Esophagus muscularis mucosa (tissue), 4 donors: ENCODE measurements around the gene SLC39A10. TPM values are rescaled to one million over a fixed set of nuclear protein-coding genes. Genes with fewer than 3 reads are reported as not detected.

Experiments
- DNase-seq: peaks from one replicate; pipeline ENCODE4 v3.0.0-alpha.2; 2017; ENCODE audit errors: extremely low spot score
- H3K27ac ChIP-seq, 4 donors: fragments of 200-600 bp; sonication (generic); replicated peaks in 1 of 4; 1 replicate in 3 of 4; 2 replicates in 1 of 4; pipeline ENCODE4 v1.5.1; 2016 to 2019; ENCODE audit warnings: mild to moderate bottlenecking in 1 of 4
- H3K27me3 ChIP-seq, 4 donors: fragments of 200-600 bp; sonication (generic); one replicate each; pipeline versions ENCODE4 v1.5.1 to v1.6.0; 2016 to 2019
- H3K36me3 ChIP-seq, 4 donors: fragments of 200-600 bp; sonication (generic); one replicate each; pipeline ENCODE4 v1.5.1; 2016 to 2019
- H3K4me1 ChIP-seq, 4 donors: fragments of 200-600 bp; sonication (generic); one replicate each; pipeline ENCODE4 v1.5.1; 2016 to 2019
- H3K4me3 ChIP-seq, 4 donors: fragments of 200-600 bp; sonication (generic); 1 replicate in 2 of 4; 2 replicates in 2 of 4; pipeline ENCODE4 v1.5.1; 2016 to 2019; ENCODE audit warnings: mild to moderate bottlenecking in 4 of 4, moderate library complexity in 1 of 4
- H3K9me3 ChIP-seq, 4 donors: fragments of 200-600 bp; sonication (generic); 1 replicate in 3 of 4; 2 replicates in 1 of 4; pipeline ENCODE4 v1.5.1; 2016 to 2019
- EP300 ChIP-seq: sonication (generic); formaldehyde crosslinking; IDR thresholded peaks from one replicate; pipeline ENCODE4 v1.6.1; 2017; ENCODE audit warnings: antibody characterized with exemption
- POLR2A ChIP-seq: fragments of 450-650 bp; IDR thresholded peaks from one replicate; pipeline ENCODE4 v1.6.1; 2017; ENCODE audit warnings: antibody characterized with exemption, moderate library complexity, mild to moderate bottlenecking, low read depth
- POLR2AphosphoS5 ChIP-seq, 2 donors: sonication (generic); formaldehyde crosslinking; IDR thresholded peaks; one replicate each; pipeline ENCODE4 v1.6.1; 2017; ENCODE audit warnings: antibody characterized with exemption in 2 of 2
- WGBS: methylation state at CpG from one replicate; pipeline ENCODE4 v1.1.5; 2018; 5-methylcytosine and 5-hydroxymethylcytosine counted together
- intact Hi-C: fragments of 100-400 bp; cut with DNase I; formaldehyde crosslinking; loops from one replicate; pipeline ENCODE4 v1.15.1; 2023
- total RNA-seq, 4 donors: library from RNA; depleted of rRNA; stranded (reverse); fragments of >200 nt; gene quantifications; one replicate each; pipeline versions ENCODE4 v1.1.0 to v1.2.1, GENCODE V29; 2016
- TF ChIP-seq, protein P1 (sequence below), 3 experiments: fragments of 200-600 bp in 2 of 3; fragments of 450-650 bp in 1 of 3; sonication (generic) in 2 of 3; IDR thresholded peaks; one replicate each; pipeline ENCODE4 v1.5.1; 2017 to 2019; ENCODE audit warnings: antibody characterized with exemption in 3 of 3, mild to moderate bottlenecking in 2 of 3, moderate library complexity in 1 of 3

SLC39A10 gene
- total RNA-seq, 4 donors from 2014 or later: 7.1 to 9.5 (median 8.3) TPM

DNA sequence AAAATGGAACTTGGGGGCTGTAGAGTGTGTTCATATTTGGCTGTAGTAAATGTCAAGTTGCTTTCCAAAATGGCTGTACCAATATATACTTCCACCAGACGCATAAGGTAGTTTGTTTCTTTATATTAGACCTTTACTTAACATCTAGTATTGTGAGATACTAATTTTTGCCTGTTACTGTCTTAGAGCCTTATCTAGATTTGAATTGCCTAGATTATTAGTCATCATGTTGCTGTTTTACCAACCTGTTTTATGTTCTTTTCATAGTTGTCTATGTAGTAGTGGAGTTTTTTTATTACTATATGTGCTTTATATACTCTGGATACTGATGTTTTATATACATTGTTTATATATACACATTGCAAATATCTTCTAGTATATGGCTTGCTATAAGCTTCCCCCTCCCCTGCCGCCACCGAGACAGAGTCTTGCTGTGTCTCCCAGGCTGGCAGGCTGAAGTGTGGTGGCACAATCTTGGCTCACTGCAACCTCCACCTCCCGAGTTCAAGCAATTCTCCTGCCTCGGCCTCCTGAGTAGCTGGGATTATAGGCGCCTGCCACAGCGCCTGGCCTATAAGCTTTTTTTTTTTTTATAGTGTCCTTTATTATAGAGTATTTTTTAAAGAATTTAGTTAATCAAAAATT is 18.9 kb downstream of the SLC39A10 start:
- H3K9me3 ChIP-seq: no peaks in the 10 kb centered on the region
- TF ChIP-seq EP300: no peak
- TF ChIP-seq, protein P1, sequence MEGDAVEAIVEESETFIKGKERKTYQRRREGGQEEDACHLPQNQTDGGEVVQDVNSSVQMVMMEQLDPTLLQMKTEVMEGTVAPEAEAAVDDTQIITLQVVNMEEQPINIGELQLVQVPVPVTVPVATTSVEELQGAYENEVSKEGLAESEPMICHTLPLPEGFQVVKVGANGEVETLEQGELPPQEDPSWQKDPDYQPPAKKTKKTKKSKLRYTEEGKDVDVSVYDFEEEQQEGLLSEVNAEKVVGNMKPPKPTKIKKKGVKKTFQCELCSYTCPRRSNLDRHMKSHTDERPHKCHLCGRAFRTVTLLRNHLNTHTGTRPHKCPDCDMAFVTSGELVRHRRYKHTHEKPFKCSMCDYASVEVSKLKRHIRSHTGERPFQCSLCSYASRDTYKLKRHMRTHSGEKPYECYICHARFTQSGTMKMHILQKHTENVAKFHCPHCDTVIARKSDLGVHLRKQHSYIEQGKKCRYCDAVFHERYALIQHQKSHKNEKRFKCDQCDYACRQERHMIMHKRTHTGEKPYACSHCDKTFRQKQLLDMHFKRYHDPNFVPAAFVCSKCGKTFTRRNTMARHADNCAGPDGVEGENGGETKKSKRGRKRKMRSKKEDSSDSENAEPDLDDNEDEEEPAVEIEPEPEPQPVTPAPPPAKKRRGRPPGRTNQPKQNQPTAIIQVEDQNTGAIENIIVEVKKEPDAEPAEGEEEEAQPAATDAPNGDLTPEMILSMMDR (IDR thresholded peaks at IDR 0.05): no peak
- TF ChIP-seq POLR2A: no peak
- no peak for TF ChIP-seq POLR2AphosphoS5 (IDR thresholded peaks at IDR 0.05)
- no peak for DNase-seq
- no peaks in the 10 kb centered on the region for H3K4me1 ChIP-seq
- peaks cover 0 to 10% (median 3%) of the 10 kb centered on the region in 4 donors for H3K36me3 ChIP-seq
- no peak overlapping the region for H3K4me3 ChIP-seq
- intact Hi-C loops: no loop called here
- no peaks in the 10 kb centered on the region for H3K27me3 ChIP-seq
- 97% methylated on average over 7 of the region's 7 CpGs for WGBS
- H3K27ac ChIP-seq: no peak overlapping the region

DNA sequence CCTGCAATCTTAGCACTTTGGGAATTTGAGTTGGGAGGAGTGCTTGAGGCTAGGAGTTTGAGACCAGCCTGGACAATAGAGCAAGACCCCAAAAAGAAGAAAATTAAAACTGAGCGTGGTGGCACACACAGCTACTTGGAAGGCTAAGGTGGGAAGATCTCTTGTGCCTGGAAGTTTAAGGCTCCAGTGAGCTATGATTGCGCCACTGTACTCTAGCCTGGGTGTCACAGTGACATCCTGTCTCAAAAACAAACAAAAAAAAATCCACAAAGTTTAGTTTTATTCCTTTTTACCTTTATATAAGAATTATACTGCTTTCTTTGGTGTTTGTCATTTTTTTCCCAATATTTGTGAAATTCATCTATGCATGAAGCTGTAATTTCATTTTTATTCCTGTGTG is 20.3 kb downstream of the SLC39A10 start:
- 89% methylated on average over 2 of the region's 2 CpGs for WGBS
- TF ChIP-seq POLR2AphosphoS5 (IDR thresholded peaks at IDR 0.05) (no peak), POLR2A (no peak)

DNA sequence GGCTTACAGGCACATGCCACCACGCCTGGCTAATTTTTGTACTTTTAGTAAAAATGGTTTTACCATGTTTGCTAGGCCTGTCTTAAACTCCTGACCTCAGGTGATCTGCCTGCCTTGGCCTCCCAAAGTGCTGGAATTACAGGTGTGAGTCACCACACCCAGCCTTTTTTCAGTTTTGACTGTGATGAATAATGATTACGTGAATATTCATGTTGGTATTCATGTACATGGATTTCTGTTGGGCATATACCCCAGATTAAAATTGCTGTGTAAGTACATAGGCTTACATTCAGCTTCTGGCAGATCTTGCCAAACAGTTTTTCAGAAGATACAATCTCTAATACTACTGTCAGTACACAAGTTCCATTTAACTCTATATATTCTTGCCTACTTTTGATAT is 20.9 kb downstream of the SLC39A10 start:
- 96% methylated on average over 2 of the region's 2 CpGs for WGBS
- intact Hi-C loops: no loop called here
- Histone ChIP-seq H3K4me3 (no peak overlapping the region), H3K27me3 (no peaks in the 10 kb centered on the region), H3K9me3 (no peaks in the 10 kb centered on the region), H3K27ac (no peak overlapping the region), H3K4me1 (no peaks in the 10 kb centered on the region), H3K36me3 (peaks cover 0 to 9% (median 4%) of the 10 kb centered on the region in 4 donors)
- no peak for TF ChIP-seq EP300
- no peak for TF ChIP-seq POLR2AphosphoS5 (IDR thresholded peaks at IDR 0.05)
- TF ChIP-seq, protein P1 (IDR thresholded peaks at IDR 0.05): no peak
- no peak for TF ChIP-seq POLR2A
- DNase-seq: no peak

More for the DNA sequence above, 20.3 kb downstream of the SLC39A10 start:
- DNase-seq: no peak
- intact Hi-C loops: no loop called here
- Histone ChIP-seq H3K27ac (no peak overlapping the region), H3K4me1 (no peaks in the 10 kb centered on the region), H3K36me3 (peaks cover 0 to 9% (median 4%) of the 10 kb centered on the region in 4 donors), H3K4me3 (no peak overlapping the region), H3K9me3 (no peaks in the 10 kb centered on the region), H3K27me3 (no peaks in the 10 kb centered on the region)

DNA sequence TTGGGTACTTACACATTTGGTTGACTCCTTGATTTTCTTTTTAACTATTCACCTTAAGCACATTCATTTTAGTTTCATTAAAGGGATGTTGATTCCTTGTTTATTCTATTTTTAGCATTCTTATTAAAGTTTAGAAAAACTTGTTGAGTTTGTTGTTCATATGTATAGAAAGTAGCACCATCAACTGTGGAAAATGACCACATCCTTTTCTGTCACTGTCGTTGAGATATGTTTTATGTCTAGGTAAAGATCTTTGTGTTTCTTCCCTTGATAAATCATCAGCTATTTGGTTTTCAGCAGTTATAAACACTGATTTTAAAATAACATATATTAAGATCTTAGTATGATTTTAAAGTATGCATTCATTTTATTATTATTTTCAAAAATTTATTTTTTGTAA is 25.1 kb downstream of the SLC39A10 start:
- WGBS: 91% methylated on average over 1 of the region's 1 CpG
- no peak for DNase-seq

DNA sequence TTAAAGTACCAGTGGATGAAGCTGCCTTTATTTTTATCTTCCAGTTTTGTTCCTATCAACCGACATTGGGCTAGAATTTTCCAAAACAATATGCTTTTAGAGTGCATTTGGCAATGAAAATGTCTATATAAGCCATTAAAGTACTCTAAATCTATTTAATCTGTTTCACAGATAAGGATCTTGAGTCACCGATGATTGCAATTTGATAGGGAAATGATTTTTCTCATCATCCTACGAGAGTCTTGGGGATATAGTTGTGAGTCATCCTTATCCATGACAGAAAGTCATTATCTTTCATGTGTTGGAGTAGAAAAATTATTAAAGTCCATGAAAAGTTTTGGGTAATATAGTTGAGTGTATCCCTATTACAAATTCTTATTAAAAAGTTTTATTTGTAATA is 26.1 kb downstream of the SLC39A10 start:
- H3K36me3 ChIP-seq: peaks cover 0 to 9% (median 4%) of the 10 kb centered on the region in 4 donors
- intact Hi-C loops: no loop called here
- H3K27me3 ChIP-seq: no peaks in the 10 kb centered on the region
- H3K9me3 ChIP-seq: no peaks in the 10 kb centered on the region
- 70% methylated on average over 3 of the region's 3 CpGs for WGBS
- no peak for DNase-seq
- no peak overlapping the region for H3K27ac ChIP-seq
- H3K4me1 ChIP-seq: no peaks in the 10 kb centered on the region
- TF ChIP-seq EP300: no peak
- TF ChIP-seq, protein P1 (IDR thresholded peaks at IDR 0.05): no peak
- TF ChIP-seq POLR2AphosphoS5 (IDR thresholded peaks at IDR 0.05): no peak
- TF ChIP-seq POLR2A: no peak
- no peak overlapping the region for H3K4me3 ChIP-seq

More for the DNA sequence above, 25.1 kb downstream of the SLC39A10 start:
- TF ChIP-seq, protein P1 (IDR thresholded peaks at IDR 0.05): no peak
- Histone ChIP-seq H3K4me3 (no peak overlapping the region), H3K4me1 (no peaks in the 10 kb centered on the region), H3K27ac (no peak overlapping the region), H3K27me3 (no peaks in the 10 kb centered on the region), H3K36me3 (peaks cover 0 to 9% (median 4%) of the 10 kb centered on the region in 4 donors), H3K9me3 (no peaks in the 10 kb centered on the region)
- intact Hi-C loops: no loop called here
